Cardiac septum (tissue), 1 donor: ENCODE results near the gene PHC2. TPM values are rescaled to one million over a fixed set of nuclear protein-coding genes. Genes with fewer than 3 reads are reported as not detected.

Experiments
- DNase-seq: peaks from one replicate; pipeline ENCODE4 v3.0.0-alpha.2; 2020; ENCODE audit warnings: low spot score
- intact Hi-C: fragments of 100-400 bp; cut with DNase I; formaldehyde crosslinking; loops from one replicate; pipeline ENCODE4 v1.14.0; 2022
- total RNA-seq: library from RNA; stranded (reverse); fragmentation: NEBNext Ultra II Directional; extraction: Animal tissue kit (Norgen Biotek cat#: 25700); gene quantifications from one replicate; pipeline ENCODE4 v1.2.1, GENCODE V29; 2021
- donor health status: DM: no; HTN: no; CAD: no.

The PHC2 gene
- total RNA-seq, 1 donor from 2014 or later, result 101 TPM

GRCh38 chr1:33360367-33360766 is 70.5 kb downstream of the PHC2 start:
- intact Hi-C loops, result no loop called here
- no peak for DNase-seq

- no peak for DNase-seq
- intact Hi-C loops, result no loop called here
These were observed 71.0 kb downstream of the PHC2 start for GRCh38 chr1:33359931-33360330.

- intact Hi-C loops, result no loop called here
- no peak for DNase-seq
These were observed 71.9 kb downstream of the PHC2 start for GRCh38 chr1:33358795-33359503.

- intact Hi-C loops, result no loop called here
- DNase-seq, result no peak
These were observed 72.6 kb downstream of the PHC2 start for GRCh38 chr1:33358114-33358794.

GRCh38 chr1:33357099-33357498 is 73.8 kb downstream of the PHC2 start:
- intact Hi-C loops, result no loop called here
- DNase-seq, result no peak

- no peak for DNase-seq
These were observed 76.1 kb downstream of the PHC2 start for GRCh38 chr1:33354707-33355316.

GRCh38 chr1:33353531-33353930 is 77.4 kb downstream of the PHC2 start:
- intact Hi-C loops, result no loop called here
- no peak for DNase-seq

More at GRCh38 chr1:33354707-33355316, 76.1 kb downstream of the PHC2 start:
- intact Hi-C loops, result no loop called here

GRCh38 chr1:33351281-33351660 is 79.6 kb downstream of the PHC2 start:
- intact Hi-C loops, result no loop called here
- no peak for DNase-seq

GRCh38 chr1:33350611-33351280 is 80.1 kb downstream of the PHC2 start:
- intact Hi-C loops, result no loop called here
- no peak for DNase-seq

GRCh38 chr1:33349778-33350610 is 80.9 kb downstream of the PHC2 start:
- peak; percentile 94 for DNase-seq
- intact Hi-C loops, result loop anchor here (5.0 to 10.0 kb wide), 2 partner anchors 223 to 225 kb away; no protein-coding TSS in a partner anchor

- DNase-seq, result no peak
- intact Hi-C loops, result loop anchor here (5.0 to 10.0 kb wide), 2 partner anchors 222 to 226 kb away; no protein-coding TSS in a partner anchor
These were observed 81.7 kb downstream of the PHC2 start for GRCh38 chr1:33349081-33349759.

- no peak for DNase-seq
- intact Hi-C loops, result loop anchor here (5.0 to 10.0 kb wide), 2 partner anchors 221 to 226 kb away; no protein-coding TSS in a partner anchor
These were observed 82.2 kb downstream of the PHC2 start for GRCh38 chr1:33348676-33349080.

GRCh38 chr1:33348194-33348593 is 82.7 kb downstream of the PHC2 start:
- intact Hi-C loops, result loop anchor here (5.0 to 10.0 kb wide), 2 partner anchors 221 to 227 kb away; no protein-coding TSS in a partner anchor
- DNase-seq, result no peak

GRCh38 chr1:33347650-33347992 is 83.3 kb downstream of the PHC2 start:
- intact Hi-C loops, result loop anchor here (5.0 to 10.0 kb wide), 2 partner anchors 220 to 227 kb away; no protein-coding TSS in a partner anchor
- no peak for DNase-seq

- intact Hi-C loops, result loop anchor here (5.0 to 10.0 kb wide), 2 partner anchors 220 to 228 kb away; no protein-coding TSS in a partner anchor
These were observed 83.8 kb downstream of the PHC2 start for GRCh38 chr1:33346927-33347649.

GRCh38 chr1:33346533-33346926 is 84.4 kb downstream of the PHC2 start:
- intact Hi-C loops, result loop anchor here (5.0 to 10.0 kb wide), 2 partner anchors 219 to 228 kb away; no protein-coding TSS in a partner anchor
- no peak for DNase-seq

More at GRCh38 chr1:33346927-33347649, 83.8 kb downstream of the PHC2 start:
- DNase-seq, result no peak

- intact Hi-C loops, result loop anchor here (5.0 to 10.0 kb wide), 2 partner anchors 218 to 230 kb away; no protein-coding TSS in a partner anchor
- no peak for DNase-seq
These were observed 85.9 kb downstream of the PHC2 start for GRCh38 chr1:33344896-33345560.
